Islet of Langerhans (tissue), 1 donor: ENCODE data around the gene UBE2M.

ENCODE experiments used
- FAIRE-seq: peaks from one replicate; lab custom pipeline; 2011; peaks lifted over from hg19 to GRCh38; lab: Jason Lieb, UNC

UBE2M gene

GRCh38 chr19:58538257-58539168, 19.9 kb downstream of the UBE2M start:
- no peak for FAIRE-seq

- no peak for FAIRE-seq
Measured at GRCh38 chr19:58536852-58537798, 21.3 kb downstream of the UBE2M start.

GRCh38 chr19:58535857-58536256, 22.6 kb downstream of the UBE2M start:
- FAIRE-seq, result no peak

GRCh38 chr19:58531034-58531840, 27.2 kb downstream of the UBE2M start:
- no peak for FAIRE-seq

- no peak for FAIRE-seq
Measured at GRCh38 chr19:58529405-58529804, 29.0 kb downstream of the UBE2M start.

- FAIRE-seq, result no peak
Measured at GRCh38 chr19:58522709-58523108, 35.7 kb downstream of the UBE2M start.

GRCh38 chr19:58521651-58522050, 36.8 kb downstream of the UBE2M start:
- FAIRE-seq, result no peak

- FAIRE-seq, result no peak
Measured at GRCh38 chr19:58520257-58520599, 38.2 kb downstream of the UBE2M start.

GRCh38 chr19:58519355-58520256, 38.8 kb downstream of the UBE2M start, which contains the start of gene ZBTB45:
Gene ZBTB45, minus strand, starts transcription at chr19:58519810. Its CDS starts 2,137 bp downstream, at chr19:58517673.
- no peak for FAIRE-seq

- FAIRE-seq, result no peak
Measured at GRCh38 chr19:58519087-58519354, 39.4 kb downstream of the UBE2M start.

- no peak for FAIRE-seq
Measured at GRCh38 chr19:58518256-58519086, 39.9 kb downstream of the UBE2M start.

- FAIRE-seq, result no peak
Measured at GRCh38 chr19:58516964-58517833, 41.2 kb downstream of the UBE2M start.

GRCh38 chr19:58516246-58516836, 42.1 kb downstream of the UBE2M start:
- no peak for FAIRE-seq

- FAIRE-seq, result no peak
Measured at GRCh38 chr19:58515259-58515658, 43.2 kb downstream of the UBE2M start.

GRCh38 chr19:58514564-58515022, 43.8 kb downstream of the UBE2M start:
- FAIRE-seq, result no peak

- no peak for FAIRE-seq
Measured at GRCh38 chr19:58513694-58514563, 44.5 kb downstream of the UBE2M start.

- FAIRE-seq, result no peak
Measured at GRCh38 chr19:58513213-58513693, 45.2 kb downstream of the UBE2M start.
